Transverse colon (tissue), 4 donors: ENCODE results near the gene OBI1. TPM values are rescaled to one million over a fixed set of nuclear protein-coding genes. Genes with fewer than 3 reads are reported as not detected.

ENCODE experiments used
- DNase-seq: peaks from one replicate; pipeline ENCODE4 v3.0.0-alpha.2; 2019
- H3K27ac ChIP-seq, 4 donors: fragments of 200-600 bp; sonication (generic); 2 replicates each; pipeline ENCODE4 v1.5.1; 2016 to 2018; ENCODE audit warnings: inconsistent platforms in 4 of 4
- H3K27me3 ChIP-seq: fragments of 200-600 bp; sonication (generic); 2 replicates; pipeline ENCODE4 v1.5.1; 2017; ENCODE audit warnings: inconsistent platforms
- H3K36me3 ChIP-seq, 4 donors: fragments of 200-600 bp; sonication (generic); 2 replicates each; pipeline ENCODE4 v1.5.1; 2017 to 2019; ENCODE audit warnings: inconsistent platforms in 4 of 4
- H3K4me1 ChIP-seq, 4 donors: fragments of 200-600 bp; sonication (generic); 2 replicates each; pipeline ENCODE4 v1.5.1; 2017 to 2020; ENCODE audit warnings: inconsistent platforms in 4 of 4
- H3K4me3 ChIP-seq, 4 donors: fragments of 200-600 bp; sonication (generic); 1 replicate in 1 of 4; 2 replicates in 3 of 4; pipeline versions ENCODE4 v1.5.1 to v1.6.1; 2017 to 2019; ENCODE audit warnings: inconsistent platforms in 4 of 4
- H3K9me3 ChIP-seq, 2 donors: fragments of 200-600 bp; sonication (generic); 2 replicates each; pipeline ENCODE4 v1.5.1; 2017 to 2019; ENCODE audit warnings: inconsistent platforms in 2 of 2
- CTCF ChIP-seq, 5 experiments: fragments of 200-600 bp in 3 of 5; fragments of 450-650 bp in 2 of 5; sonication (generic) in 3 of 5; IDR thresholded peaks; 1 replicate in 2 of 5; 2 replicates in 3 of 5; pipeline ENCODE4 v1.5.1; 2016 to 2017; ENCODE audit warnings: antibody characterized with exemption in 5 of 5, inconsistent platforms in 3 of 5, mild to moderate bottlenecking in 2 of 5, moderate library complexity in 1 of 5
- EP300 ChIP-seq: sonication (generic); formaldehyde crosslinking; IDR thresholded peaks from one replicate; pipeline ENCODE4 v1.6.1; 2017; ENCODE audit warnings: antibody characterized with exemption, low read depth
- POLR2A ChIP-seq: fragments of 450-650 bp; IDR thresholded peaks from one replicate; pipeline ENCODE4 v1.6.1; 2016; ENCODE audit warnings: antibody characterized with exemption, mild to moderate bottlenecking, moderate library complexity
- POLR2AphosphoS5 ChIP-seq, 3 donors: sonication (generic); formaldehyde crosslinking; IDR thresholded peaks; one replicate each; pipeline ENCODE4 v1.6.1; 2016; ENCODE audit warnings: antibody characterized with exemption in 3 of 3
- WGBS, 2 donors: methylation state at CpG; one replicate each; pipeline ENCODE4 v1.1.5; 2018; ENCODE audit warnings: low coverage in 1 of 2; 5-methylcytosine and 5-hydroxymethylcytosine counted together
- in situ Hi-C, 4 donors: fragments of 200-750 bp; cut with MboI; loops; one replicate each; pipeline versions ENCODE4 v1.15.0 to v1.15.1; 2017; ENCODE audit warnings: low sequenced_read_pairs in 3 of 4, low pct_ligation_motif_present in 1 of 4, low pct_unique_long_range_greater_than_20kb in 1 of 4
- intact Hi-C: fragments of 100-400 bp; cut with DNase I; formaldehyde crosslinking; loops from one replicate; pipeline ENCODE4 v1.15.1; 2023; ENCODE audit warnings: low total_unique reads
- total RNA-seq, 4 donors: library from RNA; depleted of rRNA; stranded (reverse); fragments of >200 nt; gene quantifications; one replicate each; pipeline ENCODE4 v1.1.0, GENCODE V29; 2016

The OBI1 gene
- total RNA-seq, 4 donors from 2014 or later = 2.0 to 7.9 (median 4.2) TPM

DNA sequence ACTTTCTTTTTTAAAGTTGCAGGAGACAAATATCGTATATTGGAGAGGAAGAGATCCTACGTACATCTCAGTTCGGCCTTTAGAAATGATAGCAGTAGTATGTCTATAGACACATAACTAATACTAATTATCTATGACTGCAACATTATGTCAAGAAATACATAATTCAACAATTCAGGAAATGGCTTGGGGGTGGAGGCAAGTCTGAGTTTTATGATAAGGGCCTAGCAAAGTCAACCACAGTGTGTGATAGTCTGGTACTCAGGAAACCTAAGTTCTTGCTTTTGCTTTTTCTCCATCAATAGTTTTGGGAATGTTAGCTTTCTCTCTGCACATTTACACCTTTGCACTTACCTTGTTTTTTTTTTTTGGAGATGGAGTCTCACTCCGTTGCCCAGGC, 27.5 kb upstream of the OBI1 start:
- Histone ChIP-seq H3K27me3 (no peaks in the 10 kb centered on the region), H3K4me1 (no peaks in the 10 kb centered on the region), H3K27ac (no peak overlapping the region), H3K36me3 (no peaks in the 10 kb centered on the region), H3K9me3 (no peaks in the 10 kb centered on the region), H3K4me3 (no peak overlapping the region)
- no peak for DNase-seq
- in situ Hi-C loops (no loop called here), intact Hi-C loops (no loop called here)
- 95 to 97% methylated on average over 4 of the region's 4 CpGs for WGBS, 2 donors
- TF ChIP-seq POLR2A = no peak
- TF ChIP-seq CTCF (IDR thresholded peaks at IDR 0.05) = no peak
- TF ChIP-seq POLR2AphosphoS5 (IDR thresholded peaks at IDR 0.05) = no peak
- no peak for TF ChIP-seq EP300

DNA sequence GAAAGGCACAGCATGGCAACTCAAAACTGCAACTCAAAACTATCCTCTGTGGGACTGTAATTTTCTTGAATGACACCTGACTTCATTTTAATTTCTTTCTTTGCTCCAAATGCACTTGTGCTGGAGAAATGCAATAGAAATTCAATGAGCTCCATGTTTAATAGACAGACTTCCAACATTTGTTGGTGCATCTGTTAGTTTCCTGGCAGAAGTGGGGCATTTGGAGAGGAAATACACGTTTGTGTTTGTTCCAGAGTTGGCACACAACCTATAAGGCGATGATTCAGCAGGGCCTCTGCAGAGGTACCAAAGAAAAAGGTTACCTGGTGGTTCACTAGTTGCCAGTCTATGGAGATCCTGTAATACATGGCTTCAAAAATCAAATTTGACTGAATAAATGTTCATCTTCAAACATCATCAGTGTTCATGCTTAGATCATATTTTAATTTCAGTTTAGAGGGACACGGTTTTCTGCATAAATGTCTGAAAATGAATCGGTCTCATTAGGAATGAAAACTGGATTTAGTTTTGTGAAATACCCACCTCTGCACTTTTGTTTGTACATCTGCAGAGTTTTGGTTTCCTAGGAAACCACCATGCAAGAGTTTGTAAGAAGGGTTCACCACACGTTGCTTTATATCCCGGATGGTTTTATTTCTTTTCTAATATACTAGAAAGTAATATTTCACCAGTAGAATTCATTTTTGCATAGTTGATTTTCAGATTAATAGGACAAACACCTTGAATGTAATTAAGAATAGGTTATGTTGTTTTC, 21.8 kb upstream of the OBI1 start:
- no peaks in the 10 kb centered on the region for H3K36me3 ChIP-seq
- in situ Hi-C loops = no loop called here
- 34 to 39% methylated on average over 6 of the region's 6 CpGs for WGBS, 2 donors
- H3K9me3 ChIP-seq = no peaks in the 10 kb centered on the region
- TF ChIP-seq POLR2AphosphoS5 (IDR thresholded peaks at IDR 0.05) (no peak), EP300 (no peak), POLR2A (no peak), CTCF (IDR thresholded peaks at IDR 0.05) (no peak)
- no peaks in the 10 kb centered on the region for H3K4me1 ChIP-seq
- no peak overlapping the region for H3K27ac ChIP-seq
- H3K4me3 ChIP-seq = no peak overlapping the region
- no peak for DNase-seq
- H3K27me3 ChIP-seq = no peaks in the 10 kb centered on the region
- intact Hi-C loops = no loop called here

DNA sequence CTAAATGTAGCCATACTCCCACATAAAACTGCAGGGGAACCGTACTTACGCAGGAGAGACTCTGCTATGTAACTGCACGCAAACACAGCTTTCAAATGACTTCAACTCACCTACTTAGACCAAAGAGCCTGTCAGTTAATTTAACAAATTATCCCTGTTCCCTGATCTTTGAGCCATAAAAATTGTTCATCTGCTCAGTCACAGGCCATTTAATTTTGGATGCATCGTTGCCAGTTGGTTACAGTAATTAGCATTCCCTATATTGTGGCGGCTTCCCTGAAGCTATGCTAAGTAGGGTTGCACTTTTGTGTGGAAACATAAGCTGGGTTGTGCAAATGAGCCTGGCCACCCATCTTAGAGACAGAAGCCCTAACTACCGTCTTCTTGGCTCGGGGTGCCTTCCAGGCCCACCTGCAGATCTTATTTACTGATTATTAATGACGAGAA, 21.2 kb upstream of the OBI1 start:
- Histone ChIP-seq H3K4me3 (no peak overlapping the region), H3K36me3 (no peaks in the 10 kb centered on the region), H3K9me3 (no peaks in the 10 kb centered on the region), H3K4me1 (no peaks in the 10 kb centered on the region), H3K27ac (no peak overlapping the region), H3K27me3 (no peaks in the 10 kb centered on the region)
- TF ChIP-seq POLR2AphosphoS5 (IDR thresholded peaks at IDR 0.05) = no peak
- TF ChIP-seq CTCF (IDR thresholded peaks at IDR 0.05) = no peak
- TF ChIP-seq EP300 = no peak
- intact Hi-C loops (no loop called here), in situ Hi-C loops (no loop called here)
- DNase-seq = no peak
- 82 to 88% methylated on average over 8 of the region's 8 CpGs for WGBS, 2 donors

DNA sequence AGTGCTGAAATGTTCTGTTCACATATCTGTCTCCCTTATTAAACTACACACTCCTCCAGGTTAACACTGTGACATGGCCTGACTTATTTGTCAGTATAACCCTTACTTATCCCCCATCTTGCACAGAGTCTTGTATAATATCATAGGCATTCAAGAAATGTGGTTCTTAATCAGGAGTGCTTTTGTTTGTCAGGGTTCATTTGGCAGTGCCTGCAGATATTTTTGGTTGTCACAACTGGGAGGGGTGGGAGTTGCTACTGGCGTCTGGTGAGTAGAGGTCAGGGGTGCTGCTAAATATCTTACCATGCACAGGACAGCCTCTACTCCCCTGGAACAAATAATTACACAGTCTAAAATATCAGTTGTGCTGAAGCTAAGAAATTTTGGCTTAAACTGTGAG, 20.4 kb upstream of the OBI1 start:
- no peaks in the 10 kb centered on the region for H3K4me1 ChIP-seq
- intact Hi-C loops = no loop called here
- H3K36me3 ChIP-seq = no peaks in the 10 kb centered on the region
- DNase-seq = no peak
- H3K27me3 ChIP-seq = no peaks in the 10 kb centered on the region
- WGBS, 2 donors = 70% methylated on average over 1 of the region's 1 CpG; no CpG with 5 or more reads in 1 of the 2 donors
- in situ Hi-C loops = no loop called here
- no peak overlapping the region for H3K4me3 ChIP-seq
- no peak overlapping the region for H3K27ac ChIP-seq
- TF ChIP-seq POLR2A = no peak
- TF ChIP-seq CTCF (IDR thresholded peaks at IDR 0.05) = no peak
- TF ChIP-seq POLR2AphosphoS5 (IDR thresholded peaks at IDR 0.05) = no peak
- no peaks in the 10 kb centered on the region for H3K9me3 ChIP-seq
